Measurements from ENCODE around the gene TTLL11.

Gene TTLL11

DNA sequence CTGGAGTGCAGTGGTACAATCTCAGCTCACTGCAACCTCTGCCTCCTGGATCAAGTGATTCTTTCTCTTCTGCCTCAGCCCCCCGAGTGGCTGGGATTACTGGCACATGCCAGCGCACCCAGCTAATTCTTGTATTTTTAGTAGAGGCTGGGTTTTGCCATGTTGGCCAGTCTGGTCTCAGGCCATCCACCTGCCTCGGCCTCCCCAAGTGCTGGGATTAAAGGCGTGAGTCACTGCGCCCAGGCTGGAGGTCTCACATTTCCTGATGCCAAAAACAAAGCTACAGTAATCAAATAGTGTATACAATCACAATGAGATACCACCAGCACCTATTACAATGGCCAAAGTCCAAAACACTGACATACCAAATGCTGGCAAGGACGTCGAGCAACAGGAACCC lies 51.1 kb downstream of the TTLL11 start:
- ChIA-PET POLR2A (ENCODE audit: low non-redundant PET) (no interaction called here), CTCF (interaction anchor here (0.6 to 0.7 kb wide), 2 partner anchors 129 to 493 kb away, joined by 3 to 5 read pairs; no protein-coding TSS in a partner anchor)
- no peak for DNase-seq (ENCODE audit: low spot score)
- H3K27ac ChIP-seq: no peak overlapping the region
- TF ChIP-seq, protein P1, sequence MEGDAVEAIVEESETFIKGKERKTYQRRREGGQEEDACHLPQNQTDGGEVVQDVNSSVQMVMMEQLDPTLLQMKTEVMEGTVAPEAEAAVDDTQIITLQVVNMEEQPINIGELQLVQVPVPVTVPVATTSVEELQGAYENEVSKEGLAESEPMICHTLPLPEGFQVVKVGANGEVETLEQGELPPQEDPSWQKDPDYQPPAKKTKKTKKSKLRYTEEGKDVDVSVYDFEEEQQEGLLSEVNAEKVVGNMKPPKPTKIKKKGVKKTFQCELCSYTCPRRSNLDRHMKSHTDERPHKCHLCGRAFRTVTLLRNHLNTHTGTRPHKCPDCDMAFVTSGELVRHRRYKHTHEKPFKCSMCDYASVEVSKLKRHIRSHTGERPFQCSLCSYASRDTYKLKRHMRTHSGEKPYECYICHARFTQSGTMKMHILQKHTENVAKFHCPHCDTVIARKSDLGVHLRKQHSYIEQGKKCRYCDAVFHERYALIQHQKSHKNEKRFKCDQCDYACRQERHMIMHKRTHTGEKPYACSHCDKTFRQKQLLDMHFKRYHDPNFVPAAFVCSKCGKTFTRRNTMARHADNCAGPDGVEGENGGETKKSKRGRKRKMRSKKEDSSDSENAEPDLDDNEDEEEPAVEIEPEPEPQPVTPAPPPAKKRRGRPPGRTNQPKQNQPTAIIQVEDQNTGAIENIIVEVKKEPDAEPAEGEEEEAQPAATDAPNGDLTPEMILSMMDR (conservative IDR thresholded peaks at IDR 0.05; ENCODE audit: low read depth): no peak

DNA sequence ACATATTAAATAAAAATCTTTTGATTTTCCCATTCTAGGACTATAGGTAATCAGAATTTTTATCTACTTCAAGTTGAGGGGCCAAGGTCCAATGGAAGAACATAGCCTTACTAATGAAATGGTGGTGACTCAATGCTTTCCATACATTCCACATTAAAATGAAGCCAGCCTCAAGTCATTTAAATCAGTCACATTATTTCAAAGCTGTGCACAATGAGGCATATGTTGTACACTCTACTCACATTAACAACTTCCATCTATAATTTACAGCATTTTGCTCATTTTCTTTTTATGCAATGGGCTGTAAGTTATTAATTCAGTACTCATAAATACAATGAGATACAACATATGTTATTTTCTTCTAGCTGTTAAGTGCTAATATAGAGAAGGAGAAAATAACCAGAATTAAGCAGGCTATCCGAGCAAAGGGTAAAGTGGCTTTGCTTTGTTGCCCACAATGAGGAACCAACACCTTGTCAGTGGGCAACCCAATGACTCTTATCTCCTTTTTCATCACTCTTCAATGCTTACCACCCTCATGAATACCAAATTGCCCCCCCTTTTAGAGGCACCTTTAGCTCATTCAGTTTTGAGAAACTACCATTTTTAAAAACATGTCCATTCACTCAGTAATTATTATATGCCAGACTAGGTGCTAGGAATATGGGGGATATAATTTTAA lies 52.4 kb downstream of the TTLL11 start:
- TF ChIP-seq, protein P1 (conservative IDR thresholded peaks at IDR 0.05; ENCODE audit: low read depth): no peak
- ChIA-PET CTCF (no interaction called here), POLR2A (ENCODE audit: low non-redundant PET) (no interaction called here)
- no peak overlapping the region for H3K27ac ChIP-seq
- DNase-seq (ENCODE audit: low spot score): no peak

DNA sequence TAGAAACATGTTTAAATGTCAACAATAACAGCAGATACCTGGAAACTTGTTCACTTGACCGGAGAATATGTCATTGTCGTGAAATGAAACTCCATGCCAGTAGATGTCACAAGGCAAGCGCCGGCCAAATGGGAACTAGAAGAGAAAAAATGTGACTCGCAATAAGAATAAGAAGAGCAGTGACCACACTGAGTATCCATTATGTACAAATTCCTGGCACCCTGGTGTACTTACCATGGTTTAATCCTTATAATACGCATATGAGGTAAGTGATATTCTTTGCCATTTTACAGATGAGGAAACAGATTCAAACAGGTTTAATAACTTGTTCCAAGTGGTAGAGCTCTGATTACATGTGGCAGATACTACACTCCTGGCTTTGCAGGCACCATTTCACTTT lies 53.9 kb downstream of the TTLL11 start:
- TF ChIP-seq, protein P1 (conservative IDR thresholded peaks at IDR 0.05; ENCODE audit: low read depth): no peak
- DNase-seq (ENCODE audit: low spot score): no peak
- no peak overlapping the region for H3K27ac ChIP-seq
- POLR2A ChIA-PET (ENCODE audit: low non-redundant PET): no interaction called here
- CTCF ChIA-PET: interaction anchor here (0.5 to 0.7 kb wide), 2 partner anchors 84 to 350 kb away, joined by 3 read pairs; no protein-coding TSS in a partner anchor

DNA sequence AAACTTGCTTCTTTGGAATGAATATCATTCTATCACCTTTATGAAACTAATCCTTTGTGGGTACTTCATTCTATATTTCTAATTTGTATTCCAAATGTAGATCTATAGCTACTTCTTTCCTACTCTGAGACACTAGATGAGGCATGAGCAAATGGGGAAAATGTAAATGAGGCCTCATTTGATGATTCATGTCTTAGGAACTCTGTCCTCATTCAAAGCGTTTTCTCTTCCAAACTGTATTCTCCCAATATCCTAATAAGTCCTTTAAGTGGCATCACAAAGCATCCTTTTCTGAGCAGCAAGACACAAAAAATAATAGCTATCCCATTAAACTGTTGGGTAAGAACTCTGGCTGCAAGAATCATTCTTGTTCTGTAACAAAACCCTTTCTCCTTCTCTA lies 56.1 kb downstream of the TTLL11 start:
- DNase-seq (ENCODE audit: low spot score): peak; percentile 48
- TF ChIP-seq, protein P1 (conservative IDR thresholded peaks at IDR 0.05; ENCODE audit: low read depth): no peak
- POLR2A ChIA-PET (ENCODE audit: low non-redundant PET): no interaction called here
- H3K27ac ChIP-seq: no peak overlapping the region
- CTCF ChIA-PET: interaction anchor here (0.6 to 0.7 kb wide), 3 partner anchors 17 to 213 kb away, joined by 3 to 5 read pairs (median 4); no protein-coding TSS in a partner anchor

DNA sequence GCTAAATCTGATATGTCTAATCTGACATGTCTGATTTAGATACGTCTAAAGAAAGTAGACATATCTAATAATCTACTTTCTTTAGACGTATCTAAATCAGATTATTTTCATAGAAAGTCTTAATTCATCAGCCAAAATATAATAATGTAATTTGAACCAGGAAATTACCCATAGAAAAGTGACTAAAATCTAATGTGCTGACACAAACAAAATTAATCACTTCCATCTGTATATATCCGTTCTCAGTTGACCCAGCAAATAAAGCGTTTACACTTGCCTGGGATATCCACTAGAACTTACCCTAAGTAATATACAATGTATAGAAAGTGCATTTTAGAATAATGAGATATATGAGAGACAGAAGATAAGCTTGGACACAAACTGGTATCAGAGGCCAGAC lies 56.7 kb downstream of the TTLL11 start:
- TF ChIP-seq, protein P1 (conservative IDR thresholded peaks at IDR 0.05; ENCODE audit: low read depth): no peak
- no peak overlapping the region for H3K27ac ChIP-seq
- CTCF ChIA-PET: interaction anchor here (0.6 to 0.9 kb wide), 3 partner anchors 11 to 454 kb away, joined by 3 to 4 read pairs (median 3); no protein-coding TSS in a partner anchor

GRCh38 chr9:122033775-122034373 lies 59.2 kb downstream of the TTLL11 start:
- ChIA-PET POLR2A (ENCODE audit: low non-redundant PET) (no interaction called here), CTCF (interaction anchor here (0.6 to 1.1 kb wide), 4 partner anchors 8 to 648 kb away, joined by 3 to 4 read pairs (median 4); no protein-coding TSS in a partner anchor)
- TF ChIP-seq, protein P1 (conservative IDR thresholded peaks at IDR 0.05; ENCODE audit: low read depth): no peak
- no peak for DNase-seq (ENCODE audit: low spot score)
- H3K27ac ChIP-seq: no peak overlapping the region

More for the DNA sequence above, 56.7 kb downstream of the TTLL11 start:
- POLR2A ChIA-PET (ENCODE audit: low non-redundant PET): no interaction called here
- DNase-seq (ENCODE audit: low spot score): no peak

Measured in RWPE1 (cell line).